T47D (cell line): ENCODE measurements around the gene ERBB3.
"Not testable (repeated sequence)": the region's sequence is repeated elsewhere in the genome, so short reads cannot be mapped to it uniquely, and the experiment has no call there.

Experiments
- DNase-seq, 2 experiments: peaks; one replicate each; pipeline versions ENCODE4 v3.0.0 to v3.0.0-alpha.2; 2011 to 2012; ENCODE audit warnings: low read depth in 1 of 2, low spot score in 1 of 2
- JUND ChIP-seq: IDR thresholded peaks from 2 replicates; pipeline ENCODE4 v1.6.1; 2012; ENCODE audit warnings: low read depth
- in situ Hi-C: cut with HindIII; loops from 2 replicates; pipeline ENCODE4 v1.10.0; 2016; ENCODE audit warnings: low sequenced_read_pairs, low pct_unique_long_range_greater_than_20kb

The ERBB3 gene

GRCh38 chr12:56053407-56053893 lies 26.5 kb upstream of the ERBB3 start:
- in situ Hi-C loops = no loop called here
- DNase-seq = no peak

DNA sequence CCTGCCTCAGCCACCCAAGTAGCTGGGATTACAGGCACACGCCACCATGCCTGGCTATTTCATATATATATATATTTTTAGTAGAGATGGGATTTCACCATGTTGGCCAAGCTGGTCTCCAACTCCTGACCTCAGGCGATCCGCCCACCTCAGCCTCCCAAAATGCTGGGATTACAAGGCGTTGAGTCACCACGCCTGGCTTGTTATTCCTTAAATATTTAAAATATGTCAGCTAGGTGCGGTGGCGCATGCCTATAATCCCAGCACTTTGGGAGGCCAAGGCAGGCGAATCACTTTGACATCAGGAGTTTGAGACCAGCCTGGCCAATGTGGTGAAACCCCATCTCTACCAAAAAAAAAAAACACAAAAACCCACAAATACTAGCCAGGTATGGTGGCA lies 20.0 kb upstream of the ERBB3 start:
- in situ Hi-C loops, DNase-seq: not testable (repeated sequence)

More at GRCh38 chr12:56053407-56053893, 26.5 kb upstream of the ERBB3 start:
- TF ChIP-seq JUND = no peak

- no peak for TF ChIP-seq JUND
- DNase-seq = no peak
- in situ Hi-C loops = no loop called here
These were observed 18.0 kb upstream of the ERBB3 start for GRCh38 chr12:56061982-56062381.

- TF ChIP-seq JUND = no peak
- in situ Hi-C loops = no loop called here
- no peak for DNase-seq
These were observed 17.0 kb upstream of the ERBB3 start for GRCh38 chr12:56062996-56063395.

DNA sequence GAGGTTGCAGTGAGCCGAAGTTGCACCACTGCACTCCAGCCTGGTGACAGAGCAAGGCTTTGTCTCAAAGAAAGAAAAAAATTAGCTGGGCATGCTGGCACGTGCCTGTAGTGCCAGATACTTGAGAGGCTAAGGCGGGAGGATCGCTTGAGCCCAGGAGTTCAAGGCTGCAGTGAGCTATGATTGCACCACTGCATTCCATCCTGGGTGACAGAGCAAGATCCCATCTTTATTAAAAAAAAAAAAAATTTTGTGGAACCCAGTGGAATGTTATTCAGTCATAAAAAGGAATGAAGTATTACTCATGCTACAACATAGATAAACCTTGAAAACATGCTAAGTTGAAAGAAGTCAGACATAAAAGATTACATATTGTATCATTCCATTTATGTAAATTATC lies 8.3 kb upstream of the ERBB3 start:
- in situ Hi-C loops = no loop called here
- no peak for DNase-seq
- TF ChIP-seq JUND = no peak

GRCh38 chr12:56074396-56074795 lies 5.6 kb upstream of the ERBB3 start:
- TF ChIP-seq JUND = no peak
- in situ Hi-C loops = no loop called here
- DNase-seq = no peak

DNA sequence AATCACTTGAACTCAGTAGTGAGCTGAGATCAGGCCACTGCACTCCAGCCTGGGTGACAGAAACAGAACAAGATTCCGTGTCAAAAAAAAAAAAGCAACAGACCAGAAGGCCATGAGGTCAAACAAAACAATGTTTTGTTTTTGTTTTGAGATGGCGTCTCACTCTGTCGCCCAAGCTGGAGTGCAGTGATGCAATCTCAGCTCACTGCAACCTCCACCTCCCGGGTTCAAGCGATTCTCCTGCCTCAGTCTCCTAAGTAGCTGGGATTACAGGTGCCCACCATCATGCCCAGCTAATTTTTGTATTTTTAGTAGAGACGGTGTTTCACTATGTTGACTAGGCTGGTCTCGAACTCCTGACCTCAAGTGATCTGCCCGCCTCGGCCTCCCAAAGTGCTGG lies 2.0 kb upstream of the ERBB3 start:
- in situ Hi-C loops, DNase-seq: not testable (repeated sequence)

- no peak for TF ChIP-seq JUND
- in situ Hi-C loops = no loop called here
- no peak for DNase-seq
These were observed 1.5 kb upstream of the ERBB3 start for GRCh38 chr12:56078427-56078826.

DNA sequence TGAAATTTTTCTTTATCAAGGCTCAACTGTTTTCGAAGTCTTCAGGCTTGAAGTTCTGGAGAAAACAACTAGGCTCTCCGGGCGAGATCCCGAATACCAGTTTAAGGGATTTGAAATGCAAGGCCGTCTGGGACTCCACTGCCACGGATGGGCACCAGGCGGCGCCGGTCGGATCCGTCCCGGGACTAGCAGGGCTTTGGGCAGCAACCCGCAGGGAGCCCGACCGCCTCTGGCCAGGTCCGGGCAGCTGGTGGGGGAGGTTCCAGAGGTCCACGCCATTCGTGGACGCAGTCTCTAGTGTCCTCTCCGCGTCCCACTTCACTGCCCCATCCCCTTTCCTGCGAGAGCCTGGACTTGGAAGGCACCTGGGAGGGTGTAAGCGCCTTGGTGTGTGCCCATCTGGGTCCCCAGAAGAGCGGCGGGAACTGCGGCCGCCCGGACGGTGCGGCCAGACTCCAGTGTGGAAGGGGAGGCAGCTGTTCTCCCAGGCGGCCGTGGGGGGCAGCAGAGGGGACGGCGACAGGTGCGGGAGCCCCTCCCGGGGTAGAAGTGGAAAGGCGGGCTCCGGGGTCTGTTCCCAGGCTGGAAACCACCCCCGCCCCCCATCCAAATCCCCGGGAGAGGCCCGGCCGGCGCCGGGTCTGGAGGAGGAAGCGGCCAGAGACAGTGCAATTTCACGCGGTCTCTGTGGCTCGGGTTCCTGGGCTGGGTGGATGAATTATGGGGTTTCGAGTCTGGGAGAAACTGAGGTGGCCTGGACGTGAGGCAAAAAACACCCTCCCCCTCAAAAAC lies 838 bp upstream of the ERBB3 start:
- DNase-seq = peak; percentile 84 to 96
- in situ Hi-C loops = no loop called here
- TF ChIP-seq JUND = no peak

- peak in 1 of 2 experiments; percentile 75 for DNase-seq
- no peak for TF ChIP-seq JUND
- in situ Hi-C loops = no loop called here
These were observed 682 bp downstream of the ERBB3 start for GRCh38 chr12:56080556-56081138.

DNA sequence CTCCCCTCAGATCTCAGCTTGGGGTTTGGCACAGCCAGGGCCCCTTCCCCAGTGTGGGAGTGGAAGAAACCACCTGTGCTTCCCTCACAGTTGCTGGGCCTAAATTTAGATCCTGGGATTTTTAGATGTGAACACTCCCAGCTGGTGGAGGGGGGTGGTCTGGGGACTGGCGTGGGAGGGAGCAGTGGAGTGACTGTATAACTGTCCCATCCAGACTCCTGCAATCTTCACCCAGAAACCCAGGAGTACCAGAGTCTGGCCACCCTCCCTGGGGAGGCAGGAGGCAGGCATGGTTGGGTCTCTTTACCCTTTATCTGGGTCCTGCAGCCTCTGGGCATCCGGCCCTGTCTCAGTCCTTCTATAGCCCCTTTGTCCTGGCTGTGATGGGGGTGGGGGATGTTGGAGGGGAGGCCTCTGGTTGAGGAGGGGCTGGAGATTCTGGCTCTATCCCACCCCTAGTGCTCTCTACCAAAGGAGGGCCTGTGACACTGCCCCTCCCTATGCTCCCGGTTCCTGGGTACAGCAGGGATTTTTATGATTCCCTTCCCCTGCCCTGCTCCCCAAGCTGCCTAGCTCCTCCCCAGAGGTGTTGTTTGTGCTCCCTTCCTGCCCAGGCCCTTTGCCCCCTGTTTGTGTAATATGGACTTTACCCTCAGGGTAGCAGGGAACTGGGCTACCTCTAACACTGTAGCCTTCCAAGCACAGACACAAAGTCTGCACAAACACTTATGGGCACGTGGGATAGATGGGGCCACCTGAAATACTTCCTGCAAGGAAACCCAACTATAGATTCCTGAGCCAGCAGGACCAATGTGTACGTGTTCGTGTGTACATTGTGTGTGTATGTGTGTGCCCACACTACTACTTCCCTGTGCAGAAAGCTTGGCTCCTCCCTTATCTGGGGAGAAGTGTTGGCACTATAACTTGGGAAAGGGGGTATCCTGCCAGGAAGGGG lies 1.7 kb downstream of the ERBB3 start:
- in situ Hi-C loops = no loop called here
- peak; percentile 60 to 81 for DNase-seq
- no peak for TF ChIP-seq JUND

DNA sequence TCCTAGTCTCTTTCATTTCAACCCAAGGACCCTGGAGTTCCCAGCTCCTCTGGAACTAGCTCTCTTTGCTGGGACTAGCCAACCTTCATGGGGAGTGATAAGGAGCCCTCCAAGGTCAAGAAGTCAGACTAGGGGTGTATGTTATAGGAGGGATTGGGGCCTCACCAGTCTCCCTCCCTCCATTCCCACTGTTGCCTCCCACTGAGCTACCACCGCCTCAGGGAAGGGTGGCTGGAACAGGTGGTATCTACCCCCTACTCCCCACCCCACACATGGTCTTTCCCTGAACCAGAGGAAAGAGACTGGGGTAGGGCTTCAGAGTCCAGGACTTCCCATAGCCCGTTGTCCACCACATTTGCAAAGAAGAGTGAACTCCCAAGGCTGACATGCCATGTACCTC lies 2.4 kb downstream of the ERBB3 start:
- DNase-seq = no peak
- in situ Hi-C loops = no loop called here
- no peak for TF ChIP-seq JUND

- TF ChIP-seq JUND = no peak
- in situ Hi-C loops = no loop called here
- no peak for DNase-seq
These were observed 3.0 kb downstream of the ERBB3 start for GRCh38 chr12:56082967-56083366.
